NT2/D1 (cell line): Measurements from ENCODE around the gene KATNB1.

ENCODE experiments used
- SUZ12 ChIP-seq: IDR thresholded peaks from 2 replicates; pipeline ENCODE4 v1.6.1; 2011; ENCODE audit not compliant: insufficient read length, insufficient read depth; ENCODE audit errors: extremely low read depth
- ZNF274 ChIP-seq: IDR thresholded peaks from 2 replicates; pipeline ENCODE4 v1.6.1; 2011; ENCODE audit warnings: mild to moderate bottlenecking, low read depth, low read length

DNA sequence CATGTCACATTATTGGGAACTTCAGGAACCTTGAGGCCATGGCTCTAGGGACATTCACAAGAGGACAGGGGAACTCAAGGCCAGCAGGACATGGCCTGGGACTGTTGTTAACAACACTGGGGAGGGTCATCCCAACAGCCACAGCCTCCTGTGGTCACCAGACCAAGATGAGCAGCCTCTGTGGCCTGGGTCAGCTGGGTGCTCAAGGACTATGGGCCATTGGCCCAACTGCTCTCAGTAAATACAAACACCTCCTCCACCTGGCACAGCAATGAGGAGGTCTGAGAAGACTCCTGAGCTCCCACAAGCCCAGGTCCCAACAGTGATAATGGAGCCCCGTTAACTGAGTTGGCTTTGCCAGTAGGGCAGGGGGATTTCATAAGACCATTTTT lies 45.8 kb downstream of the KATNB1 start:
- TF ChIP-seq ZNF274: no peak
- TF ChIP-seq SUZ12: no peak
